T-helper 1 cell treated with Interleukin-12 subunit alpha and Interleukin-12 subunit beta and Interleukin-4 antibody, amounts not matched to agents 30 ng/mL and 1 ng/mL, for 36 hours (primary cell): ENCODE results near the gene SNHG17. TPM values are rescaled to one million over a fixed set of nuclear protein-coding genes. Genes with fewer than 3 reads are reported as not detected.
"Not testable (repeated sequence)": the region's sequence is repeated elsewhere in the genome, so short reads cannot be mapped to it uniquely, and the experiment has no call there.

ENCODE experiments used
- intact Hi-C: fragments of 100-400 bp; cut with micrococcal nuclease; formaldehyde crosslinking; loops from one replicate; pipeline ENCODE4 v1.15.1; 2024
- total RNA-seq: library from RNA; stranded (reverse); gene quantifications from 2 replicates; pipeline ENCODE4 v1.2.3, GENCODE V29; 2022

SNHG17 gene
- 36.5 and 44.8 TPM in 2 replicates for total RNA-seq

GRCh38 chr20:38434770-38435554, at the start of gene SNHG17:
TSS of gene SNHG17 (minus strand) at chr20:38435328.
- intact Hi-C loops, result loop anchor here (1.0 to 2.0 kb wide), 5 partner anchors 11 to 740 kb away; partner anchors contain the start of genes ACTR5, CTNNBL1, RALGAPB and RPRD1B

GRCh38 chr20:38479596-38479995, 44.5 kb upstream of the SNHG17 start:
- intact Hi-C loops, result loop anchor here (10.0 kb wide), 2 partner anchors 195 to 325 kb away; partner anchors contain the start of gene PPP1R16B

- intact Hi-C loops, result loop anchor here (10.0 kb wide), 2 partner anchors 197 to 327 kb away; partner anchors contain the start of gene PPP1R16B
These were observed 42.6 kb upstream of the SNHG17 start for GRCh38 chr20:38477747-38478146.

- intact Hi-C loops, result loop anchor here (2.0 to 10.0 kb wide), 3 partner anchors 201 to 441 kb away; partner anchors contain the start of genes PPP1R16B, RPRD1B and TTI1
These were observed 38.3 kb upstream of the SNHG17 start for GRCh38 chr20:38473367-38473795.

- intact Hi-C loops, result loop anchor here (1.0 to 10.0 kb wide), 8 partner anchors 26 to 778 kb away; partner anchors contain the start of genes ACTR5, CTNNBL1, DHX35 and PPP1R16B
These were observed 37.6 kb upstream of the SNHG17 start, which contains the start of gene RALGAPB for GRCh38 chr20:38472513-38473366. TSS of gene RALGAPB (plus strand) at chr20:38472843. CDS start at chr20:38488433, 15,590 bp downstream.

- intact Hi-C loops, result loop anchor here (1.0 to 10.0 kb wide), 8 partner anchors 26 to 778 kb away; partner anchors contain the start of genes ACTR5, CTNNBL1, DHX35 and PPP1R16B
These were observed 36.9 kb upstream of the SNHG17 start for GRCh38 chr20:38471987-38472512.

GRCh38 chr20:38471245-38471644, 36.1 kb upstream of the SNHG17 start:
- intact Hi-C loops, result loop anchor here (10.0 kb wide), 2 partner anchors 204 to 334 kb away; partner anchors contain the start of gene PPP1R16B

GRCh38 chr20:38466983-38467382, 31.9 kb upstream of the SNHG17 start:
- intact Hi-C loops, result no loop called here

- intact Hi-C loops, result no loop called here
These were observed 31.0 kb upstream of the SNHG17 start for GRCh38 chr20:38466171-38466570.

- intact Hi-C loops, result not testable (repeated sequence)
These were observed 26.4 kb upstream of the SNHG17 start for GRCh38 chr20:38461569-38461968.

GRCh38 chr20:38461167-38461566, 26.0 kb upstream of the SNHG17 start:
- intact Hi-C loops, result not testable (repeated sequence)

- intact Hi-C loops, result not testable (repeated sequence)
These were observed 25.5 kb upstream of the SNHG17 start for GRCh38 chr20:38460631-38461030.

GRCh38 chr20:38460040-38460623, 25.0 kb upstream of the SNHG17 start:
- intact Hi-C loops, result no loop called here

GRCh38 chr20:38458314-38458713, 23.2 kb upstream of the SNHG17 start:
- intact Hi-C loops, result no loop called here

- intact Hi-C loops, result no loop called here
These were observed 19.7 kb upstream of the SNHG17 start for GRCh38 chr20:38454556-38455473.

GRCh38 chr20:38453941-38454340, 18.8 kb upstream of the SNHG17 start:
- intact Hi-C loops, result no loop called here

GRCh38 chr20:38452880-38453624, 17.9 kb upstream of the SNHG17 start:
- intact Hi-C loops, result no loop called here

- intact Hi-C loops, result no loop called here
These were observed 15.4 kb upstream of the SNHG17 start for GRCh38 chr20:38450412-38450975.
